ENCODE measurements around the gene ABR.
"Not testable (repeated sequence)": the region's sequence is repeated elsewhere in the genome, so short reads cannot be mapped to it uniquely, and the experiment has no call there.

ABR gene

DNA sequence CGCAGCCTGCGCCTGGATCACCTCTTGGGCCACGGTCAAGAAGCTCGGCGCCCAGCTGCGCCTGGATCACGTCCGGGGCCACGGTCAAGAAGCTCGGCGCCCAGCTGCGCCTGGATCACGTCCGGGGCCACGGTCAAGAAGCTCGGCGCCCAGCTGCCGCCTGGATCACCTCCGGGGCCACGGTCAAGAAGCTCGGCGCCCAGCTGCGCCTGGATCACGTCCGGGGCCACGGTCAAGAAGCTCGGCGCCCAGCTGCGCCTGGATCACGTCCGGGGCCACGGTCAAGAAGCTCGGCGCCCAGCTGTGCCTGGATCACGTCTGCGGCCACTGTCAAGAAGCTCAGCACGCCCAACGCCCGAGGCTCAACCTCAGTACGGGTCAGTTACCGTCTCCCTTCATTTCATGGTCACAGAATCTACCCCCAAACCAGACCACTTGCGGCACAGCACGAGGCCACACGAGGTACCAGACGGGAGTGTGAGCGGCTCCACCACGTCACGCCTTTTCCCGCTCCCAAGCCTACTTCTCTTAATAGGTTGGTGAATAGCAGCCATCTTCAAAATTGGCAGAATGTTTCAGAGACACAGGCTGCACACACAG is 131.2 kb downstream of the ABR start:
- H3K18ac ChIP-seq (ENCODE audit: low read depth in 1 of 2, low read length in 2 of 2); H3K23ac ChIP-seq (ENCODE audit: low read length in 2 of 2); H2BK120ac ChIP-seq (ENCODE audit: low read depth, low read length); H3K4ac ChIP-seq (ENCODE audit: low read depth in 1 of 2, low read length in 2 of 2); H3K27me3 ChIP-seq (ENCODE audit: control insufficient read depth in 1 of 2, insufficient read depth in 1 of 2, low read length in 2 of 2); H3K14ac ChIP-seq (ENCODE audit: low read length in 2 of 2); H3K27ac ChIP-seq (ENCODE audit: low read length, poor library complexity, severe bottlenecking); H4K8ac ChIP-seq (ENCODE audit: low read length); H3K4me1 ChIP-seq (ENCODE audit: control insufficient read depth, insufficient read depth, low read depth, low read length); H2BK12ac ChIP-seq (ENCODE audit: low read length in 2 of 2); H4K91ac ChIP-seq (ENCODE audit: low read length); H2BK5ac ChIP-seq (ENCODE audit: low read depth, low read length, poor library complexity, severe bottlenecking); H3K9ac ChIP-seq (ENCODE audit: low read length); H2AK5ac ChIP-seq (ENCODE audit: low read length, severe bottlenecking); H2BK15ac ChIP-seq (ENCODE audit: low read depth, poor library complexity, severe bottlenecking); H3K4me2 ChIP-seq (ENCODE audit: low read length, poor library complexity, severe bottlenecking); H2AFZ ChIP-seq (ENCODE audit: low read depth, low read length); H3K9me3 ChIP-seq (ENCODE audit: control insufficient read depth, low read length); DNase-seq: not testable (repeated sequence)
- peak overlapping the region in 1 of 2 experiments; percentile 15 for H3K4me3 ChIP-seq (ENCODE audit: insufficient read depth in 1 of 2, low read depth in 1 of 2, low read length in 2 of 2)
- peaks cover 46 to 72% of the 10 kb centered on the region in 2 experiments for H3K36me3 ChIP-seq (ENCODE audit: control insufficient read depth in 1 of 2, insufficient read depth in 2 of 2, low read depth in 1 of 2, low read length in 2 of 2)
- H3K79me1 ChIP-seq (replicated peaks; ENCODE audit: low read length, poor library complexity, severe bottlenecking) = peaks cover 20% of the 10 kb centered on the region
- WGBS = 97% methylated on average over 44 of the region's 49 CpGs

DNA sequence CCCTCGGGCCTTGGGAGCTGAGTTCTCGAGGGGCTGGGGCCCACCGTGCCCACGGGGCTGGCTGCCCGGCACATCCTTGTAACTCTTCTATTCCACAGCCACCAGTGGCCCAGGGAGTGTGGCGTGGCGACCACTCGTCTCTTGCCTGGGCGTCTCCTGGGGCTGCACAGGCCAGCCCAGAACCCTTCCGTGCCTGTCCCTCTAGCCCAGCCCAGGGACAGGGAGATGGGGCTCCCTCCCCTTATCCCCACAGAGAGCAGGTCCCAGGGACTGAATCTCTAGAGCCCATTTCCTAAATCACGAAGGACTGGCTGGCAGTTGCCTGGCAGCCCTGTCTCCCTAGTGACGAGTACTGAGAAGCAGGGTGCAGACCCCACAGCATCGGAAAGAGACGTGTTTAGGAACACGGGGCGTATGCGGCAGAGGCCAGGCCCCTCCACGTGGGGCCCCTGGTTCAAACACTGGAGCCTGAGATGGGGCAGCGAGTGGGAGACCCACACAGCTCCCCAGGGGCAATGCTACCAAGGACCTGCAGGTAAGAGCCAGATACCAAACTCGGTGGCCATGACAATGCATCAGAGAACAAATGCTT is 131.8 kb downstream of the ABR start:
- Histone ChIP-seq H3K4ac (ENCODE audit: low read depth in 1 of 2, low read length in 2 of 2) (no peak overlapping the region), H3K14ac (ENCODE audit: low read length in 2 of 2) (no peak overlapping the region), H3K36me3 (ENCODE audit: control insufficient read depth in 1 of 2, insufficient read depth in 2 of 2, low read depth in 1 of 2, low read length in 2 of 2) (peaks cover 43 to 71% of the 10 kb centered on the region in 2 experiments), H2BK12ac (ENCODE audit: low read length in 2 of 2) (no peak overlapping the region), H4K91ac (ENCODE audit: low read length) (no peak overlapping the region), H2AK5ac (ENCODE audit: low read length, severe bottlenecking) (no peak overlapping the region), H3K79me1 (replicated peaks; ENCODE audit: low read length, poor library complexity, severe bottlenecking) (peaks cover 18% of the 10 kb centered on the region), H2AFZ (ENCODE audit: low read depth, low read length) (no peak overlapping the region), H3K18ac (ENCODE audit: low read depth in 1 of 2, low read length in 2 of 2) (peak overlapping the region in 1 of 2 experiments; percentile 6), H3K4me1 (ENCODE audit: control insufficient read depth, insufficient read depth, low read depth, low read length) (peaks cover 11% of the 10 kb centered on the region), H3K9ac (ENCODE audit: low read length) (no peak overlapping the region), H3K4me2 (ENCODE audit: low read length, poor library complexity, severe bottlenecking) (no peak overlapping the region), H4K8ac (ENCODE audit: low read length) (no peak overlapping the region), H2BK15ac (ENCODE audit: low read depth, poor library complexity, severe bottlenecking) (no peak overlapping the region), H2BK5ac (ENCODE audit: low read depth, low read length, poor library complexity, severe bottlenecking) (no peak overlapping the region), H3K27me3 (ENCODE audit: control insufficient read depth in 1 of 2, insufficient read depth in 1 of 2, low read length in 2 of 2) (no peaks in the 10 kb centered on the region), H3K27ac (ENCODE audit: low read length, poor library complexity, severe bottlenecking) (no peak overlapping the region), H3K9me3 (ENCODE audit: control insufficient read depth, low read length) (no peaks in the 10 kb centered on the region), H3K4me3 (ENCODE audit: insufficient read depth in 1 of 2, low read depth in 1 of 2, low read length in 2 of 2) (no peak overlapping the region), H2BK120ac (ENCODE audit: low read depth, low read length) (no peak overlapping the region), H3K23ac (ENCODE audit: low read length in 2 of 2) (no peak overlapping the region)
- no peak for DNase-seq
- 91% methylated on average over 20 of the region's 20 CpGs for WGBS

DNA sequence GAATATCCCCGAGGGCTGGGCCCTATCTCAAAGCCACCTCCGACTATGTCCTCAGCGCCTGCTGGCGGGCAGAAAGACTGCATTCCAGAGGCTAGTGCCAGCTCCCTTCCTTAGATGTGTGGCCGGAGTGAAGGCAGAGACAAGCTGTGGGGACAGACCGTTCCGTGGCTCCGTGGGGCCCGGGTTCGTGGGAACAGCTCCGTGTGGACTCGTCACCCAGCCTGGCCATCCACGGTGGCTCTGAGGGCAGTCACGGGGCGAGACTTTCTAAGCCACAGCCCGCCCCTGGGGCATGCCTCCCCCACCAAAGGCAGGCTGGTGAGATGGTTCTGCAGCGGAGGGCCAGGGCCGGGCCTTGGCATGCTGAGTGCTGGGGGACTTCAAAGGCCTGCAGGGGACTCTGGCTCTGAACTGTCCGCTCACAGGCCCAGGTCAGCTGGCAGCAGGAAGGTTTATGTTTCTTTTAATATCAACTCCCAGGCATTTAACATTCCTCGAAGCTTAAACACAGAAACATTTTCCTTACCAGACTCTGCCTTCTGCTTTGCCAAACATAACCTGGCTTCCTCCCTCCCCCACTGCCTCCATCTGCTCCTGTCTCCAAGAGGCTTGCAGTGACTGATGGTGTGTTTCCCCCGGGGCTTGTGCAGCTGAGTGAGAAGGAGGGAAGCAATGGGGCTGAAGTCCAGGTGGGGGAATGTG is 132.5 kb downstream of the ABR start:
- peaks cover 49 to 77% of the 10 kb centered on the region in 2 experiments for H3K36me3 ChIP-seq (ENCODE audit: control insufficient read depth in 1 of 2, insufficient read depth in 2 of 2, low read depth in 1 of 2, low read length in 2 of 2)
- peaks cover 11% of the 10 kb centered on the region for H3K4me1 ChIP-seq (ENCODE audit: control insufficient read depth, insufficient read depth, low read depth, low read length)
- H2BK120ac ChIP-seq (ENCODE audit: low read depth, low read length) = no peak overlapping the region
- H3K9me3 ChIP-seq (ENCODE audit: control insufficient read depth, low read length) = no peaks in the 10 kb centered on the region
- H2AFZ ChIP-seq (ENCODE audit: low read depth, low read length) = no peak overlapping the region
- 91% methylated on average over 21 of the region's 21 CpGs for WGBS
- H2BK5ac ChIP-seq (ENCODE audit: low read depth, low read length, poor library complexity, severe bottlenecking) = no peak overlapping the region
- peak overlapping the region in 1 of 2 experiments; percentile 45 for H3K4ac ChIP-seq (ENCODE audit: low read depth in 1 of 2, low read length in 2 of 2)
- peaks cover 23% of the 10 kb centered on the region for H3K79me1 ChIP-seq (replicated peaks; ENCODE audit: low read length, poor library complexity, severe bottlenecking)
- no peak overlapping the region for H3K14ac ChIP-seq (ENCODE audit: low read length in 2 of 2)
- no peak overlapping the region for H2BK15ac ChIP-seq (ENCODE audit: low read depth, poor library complexity, severe bottlenecking)
- H2BK12ac ChIP-seq (ENCODE audit: low read length in 2 of 2) = peak overlapping the region in 1 of 2 experiments; percentile 64
- peak overlapping the region; percentile 5 for H4K91ac ChIP-seq (ENCODE audit: low read length)
- no peaks in the 10 kb centered on the region for H3K27me3 ChIP-seq (ENCODE audit: control insufficient read depth in 1 of 2, insufficient read depth in 1 of 2, low read length in 2 of 2)
- H3K23ac ChIP-seq (ENCODE audit: low read length in 2 of 2) = no peak overlapping the region
- H3K27ac ChIP-seq (ENCODE audit: low read length, poor library complexity, severe bottlenecking) = no peak overlapping the region
- no peak overlapping the region for H4K8ac ChIP-seq (ENCODE audit: low read length)
- no peak overlapping the region for H3K18ac ChIP-seq (ENCODE audit: low read depth in 1 of 2, low read length in 2 of 2)
- H3K4me3 ChIP-seq (ENCODE audit: insufficient read depth in 1 of 2, low read depth in 1 of 2, low read length in 2 of 2) = no peak overlapping the region
- DNase-seq = peak; percentile 19
- no peak overlapping the region for H3K9ac ChIP-seq (ENCODE audit: low read length)
- H3K4me2 ChIP-seq (ENCODE audit: low read length, poor library complexity, severe bottlenecking) = no peak overlapping the region
- no peak overlapping the region for H2AK5ac ChIP-seq (ENCODE audit: low read length, severe bottlenecking)

DNA sequence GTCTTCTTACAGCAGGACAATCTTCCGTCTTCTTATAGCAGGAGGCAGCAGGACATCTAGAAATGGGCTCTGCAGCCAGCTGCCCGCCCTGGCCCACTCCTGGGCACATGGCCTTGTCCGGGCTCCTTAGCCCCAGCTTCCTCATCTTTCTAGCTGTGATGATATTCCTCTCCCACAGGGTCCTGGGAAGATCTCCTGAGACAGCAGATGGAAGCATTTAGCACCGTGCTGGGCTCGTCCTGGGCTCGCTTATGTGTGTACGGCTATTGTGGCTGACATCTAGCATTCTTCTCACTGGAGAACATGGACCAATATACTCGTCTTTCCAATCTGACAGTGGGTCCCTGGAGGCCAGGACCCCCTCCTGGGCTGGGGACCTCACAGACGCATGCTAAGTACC is 134.3 kb downstream of the ABR start:
- WGBS = 93% methylated on average over 9 of the region's 9 CpGs
- H3K18ac ChIP-seq (ENCODE audit: low read depth in 1 of 2, low read length in 2 of 2) = no peak overlapping the region

More for the DNA sequence above, 134.3 kb downstream of the ABR start:
- Histone ChIP-seq H2BK5ac (ENCODE audit: low read depth, low read length, poor library complexity, severe bottlenecking) (no peak overlapping the region), H2AK5ac (ENCODE audit: low read length, severe bottlenecking) (no peak overlapping the region), H2BK15ac (ENCODE audit: low read depth, poor library complexity, severe bottlenecking) (peak overlapping the region; percentile 73), H3K4me2 (ENCODE audit: low read length, poor library complexity, severe bottlenecking) (no peak overlapping the region), H2AFZ (ENCODE audit: low read depth, low read length) (no peak overlapping the region), H2BK120ac (ENCODE audit: low read depth, low read length) (no peak overlapping the region), H3K79me1 (replicated peaks; ENCODE audit: low read length, poor library complexity, severe bottlenecking) (peaks cover 35% of the 10 kb centered on the region), H4K91ac (ENCODE audit: low read length) (no peak overlapping the region), H3K36me3 (ENCODE audit: control insufficient read depth in 1 of 2, insufficient read depth in 2 of 2, low read depth in 1 of 2, low read length in 2 of 2) (peaks cover 59 to 75% of the 10 kb centered on the region in 2 experiments), H4K8ac (ENCODE audit: low read length) (no peak overlapping the region), H3K4ac (ENCODE audit: low read depth in 1 of 2, low read length in 2 of 2) (no peak overlapping the region), H3K27me3 (ENCODE audit: control insufficient read depth in 1 of 2, insufficient read depth in 1 of 2, low read length in 2 of 2) (no peaks in the 10 kb centered on the region), H3K14ac (ENCODE audit: low read length in 2 of 2) (no peak overlapping the region), H2BK12ac (ENCODE audit: low read length in 2 of 2) (no peak overlapping the region), H3K27ac (ENCODE audit: low read length, poor library complexity, severe bottlenecking) (no peak overlapping the region), H3K9ac (ENCODE audit: low read length) (no peak overlapping the region), H3K4me3 (ENCODE audit: insufficient read depth in 1 of 2, low read depth in 1 of 2, low read length in 2 of 2) (no peak overlapping the region), H3K4me1 (ENCODE audit: control insufficient read depth, insufficient read depth, low read depth, low read length) (peaks cover 11% of the 10 kb centered on the region), H3K9me3 (ENCODE audit: control insufficient read depth, low read length) (no peaks in the 10 kb centered on the region), H3K23ac (ENCODE audit: low read length in 2 of 2) (no peak overlapping the region)
- DNase-seq = no peak
